Measurements from ENCODE around the gene AQP2.

Gene AQP2

GRCh38 chr12:49967777-49968250 is 17.3 kb downstream of the AQP2 start:
- FAIRE-seq (no peak), DNase-seq (ENCODE audit: insufficient read length, low spot score) (no peak)

GRCh38 chr12:49968471-49968870 is 17.9 kb downstream of the AQP2 start:
- no peak for FAIRE-seq
- no peak for DNase-seq (ENCODE audit: insufficient read length, low spot score)

GRCh38 chr12:49969027-49969426 is 18.5 kb downstream of the AQP2 start:
- DNase-seq (ENCODE audit: insufficient read length, low spot score) (no peak), FAIRE-seq (no peak)

- DNase-seq (ENCODE audit: insufficient read length, low spot score), result no peak
- no peak for FAIRE-seq
Observed at GRCh38 chr12:49969651-49970429, 19.3 kb downstream of the AQP2 start.

- FAIRE-seq, result no peak
- DNase-seq (ENCODE audit: insufficient read length, low spot score), result no peak
Observed at GRCh38 chr12:49970658-49971057, 20.1 kb downstream of the AQP2 start.

- DNase-seq (ENCODE audit: insufficient read length, low spot score) (no peak), FAIRE-seq (no peak)
Observed at GRCh38 chr12:49971141-49971540, 20.6 kb downstream of the AQP2 start.

GRCh38 chr12:49972129-49972528 is 21.6 kb downstream of the AQP2 start:
- DNase-seq (ENCODE audit: insufficient read length, low spot score) (no peak), FAIRE-seq (no peak)

- peak; percentile 33 for FAIRE-seq
- no peak for DNase-seq (ENCODE audit: insufficient read length, low spot score)
Observed at GRCh38 chr12:49972641-49973360, 22.3 kb downstream of the AQP2 start, which contains the start of gene AQP6. AQP6 (plus strand) TSS chr12:49972947; CDS start chr12:49973174, 227 bp downstream.

GRCh38 chr12:49973361-49973830 is 22.9 kb downstream of the AQP2 start:
- no peak for FAIRE-seq
- no peak for DNase-seq (ENCODE audit: insufficient read length, low spot score)

- DNase-seq (ENCODE audit: insufficient read length, low spot score) (no peak), FAIRE-seq (no peak)
Observed at GRCh38 chr12:49974231-49974675, 23.7 kb downstream of the AQP2 start.

GRCh38 chr12:49974677-49975317 is 24.3 kb downstream of the AQP2 start:
- FAIRE-seq (no peak), DNase-seq (ENCODE audit: insufficient read length, low spot score) (no peak)

GRCh38 chr12:49975318-49975761 is 24.8 kb downstream of the AQP2 start:
- DNase-seq (ENCODE audit: insufficient read length, low spot score) (no peak), FAIRE-seq (no peak)

GRCh38 chr12:49976557-49976956 is 26.0 kb downstream of the AQP2 start:
- FAIRE-seq, result no peak
- DNase-seq (ENCODE audit: insufficient read length, low spot score), result no peak

- no peak for FAIRE-seq
- DNase-seq (ENCODE audit: insufficient read length, low spot score), result no peak
Observed at GRCh38 chr12:49978125-49978524, 27.6 kb downstream of the AQP2 start.

- DNase-seq (ENCODE audit: insufficient read length, low spot score) (no peak), FAIRE-seq (no peak)
Observed at GRCh38 chr12:49979016-49979586, 28.6 kb downstream of the AQP2 start.

- DNase-seq (ENCODE audit: insufficient read length, low spot score) (no peak), FAIRE-seq (no peak)
Observed at GRCh38 chr12:49979791-49980190, 29.3 kb downstream of the AQP2 start.

GRCh38 chr12:49980501-49981349 is 30.2 kb downstream of the AQP2 start:
- DNase-seq (ENCODE audit: insufficient read length, low spot score) (no peak), FAIRE-seq (no peak)

- FAIRE-seq (no peak), DNase-seq (ENCODE audit: insufficient read length, low spot score) (no peak)
Observed at GRCh38 chr12:49982246-49983087, 31.9 kb downstream of the AQP2 start.

GRCh38 chr12:49983892-49984291 is 33.4 kb downstream of the AQP2 start:
- FAIRE-seq (peak; percentile 76), DNase-seq (ENCODE audit: insufficient read length, low spot score) (peak; percentile 70)
